SK-N-SH (cell line): ENCODE results near the gene DCLK1. TPM values are rescaled to one million over a fixed set of nuclear protein-coding genes. Genes with fewer than 3 reads are reported as not detected.

ENCODE experiments used
- CTCF ChIA-PET: fragments of 300-600, 350-600 bp; formaldehyde crosslinking; extraction: SDS; loops from one replicate; lab custom pipeline; 2021; lab: Yijun Ruan, JAX
- POLR2A ChIA-PET: fragments of 350-600 bp; sonication (Branson Sonifier 250); formaldehyde crosslinking; extraction: SDS; loops from one replicate; lab custom pipeline; 2020; ENCODE audit warnings: antibody characterized with exemption, inconsistent platforms; lab: Yijun Ruan, JAX
- DNase-seq: peaks from one replicate; pipeline ENCODE4 v3.0.0; 2012
- H2AFZ ChIP-seq: fragments of 200-600 bp; sonication (generic); 2 replicates; pipeline ENCODE4 v1.8.1; 2016; ENCODE audit warnings: antibody characterized with exemption, mild to moderate bottlenecking, low read depth
- H3F3A ChIP-seq: fragments of 200-600 bp; sonication (generic); replicated peaks from 2 replicates; pipeline ENCODE3; 2016; ENCODE audit warnings: antibody characterized with exemption, mild to moderate bottlenecking; ENCODE audit not compliant: insufficient read depth
- H3K27ac ChIP-seq, 2 experiments: fragments of 200-500 bp in 1 of 2; fragments of 200-600 bp in 1 of 2; sonication (Bioruptor generic) in 1 of 2; sonication (generic), shearing (Covaris generic) in 1 of 2; 2 replicates each; pipeline versions ENCODE4 v1.5.1 to v1.6.1; 2014 to 2016; ENCODE audit warnings: low read depth in 2 of 2, inconsistent platforms in 1 of 2, low read length in 1 of 2, mild to moderate bottlenecking in 1 of 2, mixed read lengths in 1 of 2
- H3K27me3 ChIP-seq: fragments of 200-600 bp; sonication (generic), shearing (Covaris generic); 2 replicates; pipeline ENCODE4 v1.6.1; 2016; ENCODE audit warnings: mixed run types; ENCODE audit not compliant: insufficient read depth
- H3K36me3 ChIP-seq, 2 experiments: fragments of 200-500 bp in 1 of 2; fragments of 200-600 bp in 1 of 2; sonication (Bioruptor generic) in 1 of 2; sonication (generic) in 1 of 2; replicated peaks in 1 of 2; 2 replicates each; pipeline versions ENCODE3 to v1.5.1; 2014 to 2016; ENCODE audit warnings: low read length in 1 of 2, mild to moderate bottlenecking in 1 of 2; ENCODE audit not compliant: insufficient read depth in 2 of 2, control insufficient read depth in 1 of 2
- H3K4me1 ChIP-seq, 2 experiments: fragments of 200-500 bp in 1 of 2; fragments of 200-600 bp in 1 of 2; sonication (Bioruptor generic) in 1 of 2; sonication (generic), shearing (Covaris generic) in 1 of 2; 2 replicates each; pipeline versions ENCODE4 v1.5.1 to v1.6.1; 2014 to 2016; ENCODE audit warnings: low read depth in 1 of 2, low read length in 1 of 2, mixed run types in 1 of 2; ENCODE audit not compliant: insufficient read depth in 2 of 2, control insufficient read depth in 1 of 2
- H3K4me2 ChIP-seq: fragments of 200-600 bp; sonication (generic), shearing (Covaris generic); 2 replicates; pipeline ENCODE4 v1.6.1; 2017; ENCODE audit warnings: mixed run types
- H3K4me3 ChIP-seq, 2 experiments: fragments of 200-500 bp in 1 of 2; fragments of 200-600 bp in 1 of 2; sonication (Bioruptor generic) in 1 of 2; sonication (generic), shearing (Covaris generic) in 1 of 2; 2 replicates each; pipeline versions ENCODE4 v1.5.1 to v1.8.1; 2014 to 2016; ENCODE audit warnings: low read depth in 2 of 2, inconsistent platforms in 1 of 2, low read length in 1 of 2, mild to moderate bottlenecking in 1 of 2, mixed read lengths in 1 of 2, moderate library complexity in 1 of 2
- H3K79me2 ChIP-seq: fragments of 200-600 bp; sonication (generic); 2 replicates; pipeline ENCODE4 v1.8.1; 2017; ENCODE audit warnings: mild to moderate bottlenecking; ENCODE audit not compliant: insufficient read depth
- H3K9ac ChIP-seq: fragments of 200-600 bp; sonication (generic); 2 replicates; pipeline ENCODE4 v1.6.1; 2017; ENCODE audit warnings: mixed run types
- H3K9me2 ChIP-seq: fragments of 200-600 bp; sonication (generic); 2 replicates; pipeline ENCODE4 v1.6.1; 2017; ENCODE audit warnings: mixed run types
- H3K9me3 ChIP-seq: fragments of 200-600 bp; sonication (generic); 2 replicates; pipeline ENCODE4 v1.6.1; 2017; ENCODE audit warnings: mixed run types, mild to moderate bottlenecking, moderate library complexity
- H4K20me1 ChIP-seq: fragments of 200-600 bp; sonication (generic); 2 replicates; pipeline ENCODE4 v1.6.1; 2017; ENCODE audit warnings: mild to moderate bottlenecking, mixed run types; ENCODE audit not compliant: insufficient read depth
- CTCF ChIP-seq: fragments of 200-600 bp; sonication (generic); IDR thresholded peaks from 2 replicates; pipeline ENCODE4 v1.6.1; 2017; ENCODE audit warnings: antibody characterized with exemption, mild to moderate bottlenecking, moderate library complexity
- EP300 ChIP-seq, 2 experiments: IDR thresholded peaks; 2 replicates each; pipeline versions ENCODE4 v1.4.0 to v1.6.1; 2012; ENCODE audit warnings: borderline replicate concordance in 1 of 2, low read depth in 1 of 2, low read length in 1 of 2
- EZH2phosphoT487 ChIP-seq: fragments of 200-600 bp; sonication (generic); IDR thresholded peaks from 2 replicates; pipeline ENCODE4 v1.6.1; 2017; ENCODE audit warnings: low read depth, mixed run types, mild to moderate bottlenecking, antibody characterized with exemption, moderate library complexity, borderline replicate concordance
- FOSL2 ChIP-seq: IDR thresholded peaks from 2 replicates; pipeline ENCODE4 v1.4.0; 2012; ENCODE audit warnings: low read depth, mild to moderate bottlenecking, moderate library complexity, borderline replicate concordance
- FOXJ3 ChIP-seq: sonication (generic); formaldehyde crosslinking; IDR thresholded peaks from 2 replicates; pipeline ENCODE4 v1.5.1; 2020; ENCODE audit warnings: mild to moderate bottlenecking, missing genetic modification reagents
- FOXM1 ChIP-seq: IDR thresholded peaks from 2 replicates; pipeline ENCODE4 v1.4.0; 2012; ENCODE audit warnings: low read depth, mild to moderate bottlenecking
- GABPA ChIP-seq: IDR thresholded peaks from 2 replicates; pipeline ENCODE4 v1.4.0; 2012; ENCODE audit warnings: low read depth, mild to moderate bottlenecking
- MAX ChIP-seq: IDR thresholded peaks from 2 replicates; pipeline ENCODE4 v1.4.0; 2012; ENCODE audit warnings: low read depth
- MEF2A ChIP-seq: IDR thresholded peaks from 2 replicates; pipeline ENCODE4 v1.4.0; 2012; ENCODE audit warnings: low read depth, borderline replicate concordance
- NFIC ChIP-seq: IDR thresholded peaks from 2 replicates; pipeline ENCODE4 v1.4.0; 2012; ENCODE audit warnings: borderline replicate concordance
- NRF1 ChIP-seq: IDR thresholded peaks from 2 replicates; pipeline ENCODE4 v1.6.1; 2012; ENCODE audit warnings: low read depth, mild to moderate bottlenecking, low read length
- RCOR1 ChIP-seq: fragments of 150-350 bp; IDR thresholded peaks from 2 replicates; pipeline ENCODE4 v1.6.1; 2017; ENCODE audit warnings: antibody characterized with exemption, low read length
- REST ChIP-seq: IDR thresholded peaks from 2 replicates; pipeline ENCODE4 v1.6.1; 2012; ENCODE audit warnings: mild to moderate bottlenecking, low read depth, low read length, moderate library complexity
- RFX5 ChIP-seq: IDR thresholded peaks from 2 replicates; pipeline ENCODE4 v1.6.1; 2012; ENCODE audit warnings: mild to moderate bottlenecking, improper control_type of control experiment, low read length
- SIN3A ChIP-seq: IDR thresholded peaks from 2 replicates; pipeline ENCODE4 v1.6.1; 2012; ENCODE audit warnings: low read depth, mild to moderate bottlenecking, low read length, moderate library complexity, borderline replicate concordance
- TAF1 ChIP-seq: IDR thresholded peaks from 2 replicates; pipeline ENCODE4 v1.6.1; 2012; ENCODE audit warnings: low read depth, mild to moderate bottlenecking, low read length, moderate library complexity, borderline replicate concordance
- USF1 ChIP-seq: IDR thresholded peaks from 2 replicates; pipeline ENCODE4 v1.4.0; 2012; ENCODE audit warnings: low read depth, borderline replicate concordance
- YY1 ChIP-seq: IDR thresholded peaks from 2 replicates; pipeline ENCODE4 v1.4.0; 2012; ENCODE audit warnings: low read depth, mild to moderate bottlenecking
- WGBS: methylation state at CpG from one replicate; pipeline ENCODE4 v1.1.6; 2017; ENCODE audit warnings: low lambda C conversion rate; 5-methylcytosine and 5-hydroxymethylcytosine counted together
- polyA plus RNA-seq, 3 experiments: library from polyadenylated mRNA; depleted of rRNA; stranded (reverse); fragments of >200 nt; gene quantifications; 2 replicates each; pipeline ENCODE4 v1.2.3, GENCODE V29; 2012

Gene DCLK1
- polyA plus RNA-seq, 1 of the 3 experiments (the other 2 are of a cell fraction): 1.1 TPM

GRCh38 chr13:36006894-36007675 is 124.1 kb downstream of the DCLK1 start:
- no peaks in the 10 kb centered on the region; a peak in 1 of 4 replicates for H3K4me1 ChIP-seq
- no peak overlapping the region for H3K4me2 ChIP-seq
- no peaks in the 10 kb centered on the region for H3K36me3 ChIP-seq
- no peaks in the 10 kb centered on the region for H3K9me3 ChIP-seq
- H3K9ac ChIP-seq: no peak overlapping the region
- no peak overlapping the region for H3K4me3 ChIP-seq
- H4K20me1 ChIP-seq: no peaks in the 10 kb centered on the region
- CTCF ChIA-PET: no interaction called here
- TF ChIP-seq FOSL2: no peak
- no peak for TF ChIP-seq NRF1
- TF ChIP-seq GABPA: no peak
- TF ChIP-seq CTCF: no peak
- no peak for TF ChIP-seq TAF1
- TF ChIP-seq RFX5: no peak
- TF ChIP-seq EZH2phosphoT487: no peak
- TF ChIP-seq EP300 (IDR thresholded peaks at IDR 0.05; ENCODE audit: borderline replicate concordance in 1 of 2, low read depth in 1 of 2, low read length in 1 of 2): no peak
- TF ChIP-seq REST: no peak
- no peak for TF ChIP-seq NFIC
- TF ChIP-seq USF1: no peak
- no peak for TF ChIP-seq YY1
- no peak for TF ChIP-seq FOXM1
- no peak for TF ChIP-seq FOXJ3 (CRISPR knock-in tag)
- no peak for TF ChIP-seq RCOR1
- no peak for TF ChIP-seq MEF2A
- TF ChIP-seq SIN3A: no peak
- no peak for TF ChIP-seq MAX
- DNase-seq: no peak
- no peak overlapping the region for H2AFZ ChIP-seq
- no peaks in the 10 kb centered on the region for H3K27me3 ChIP-seq
- no peaks in the 10 kb centered on the region for H3K9me2 ChIP-seq
- H3K27ac ChIP-seq: no peak overlapping the region
- POLR2A ChIA-PET: no interaction called here
- peaks cover 3% of the 10 kb centered on the region for H3F3A ChIP-seq
- 58% methylated on average over 5 of the region's 5 CpGs for WGBS
- H3K79me2 ChIP-seq: no peaks in the 10 kb centered on the region
